Type B pancreatic cell (in vitro differentiated cells): ENCODE data around the gene PARP8. TPM values are rescaled to one million over a fixed set of nuclear protein-coding genes. Genes with fewer than 3 reads are reported as not detected.
"Not testable (repeated sequence)": the region's sequence is repeated elsewhere in the genome, so short reads cannot be mapped to it uniquely, and the experiment has no call there.

Experiments used
- DNase-seq: peaks from one replicate; pipeline ENCODE4 v3.0.0; 2021; ENCODE audit warnings: mixed read lengths; ENCODE audit not compliant: unreplicated experiment; ENCODE audit errors: extremely low spot score
- H3K27ac Mint-ChIP-seq: 2 replicates; pipeline ENCODE4 v1.8.0; 2021; ENCODE audit warnings: mild to moderate bottlenecking, mixed read lengths
- H3K27me3 Mint-ChIP-seq: 2 replicates; pipeline ENCODE4 v1.8.0; 2021; ENCODE audit warnings: mixed read lengths
- H3K36me3 Mint-ChIP-seq: 2 replicates; pipeline ENCODE4 v1.8.0; 2021; ENCODE audit warnings: mixed read lengths
- H3K4me1 Mint-ChIP-seq: one replicate; pipeline ENCODE4 v1.8.0; 2021; ENCODE audit warnings: mixed read lengths; ENCODE audit not compliant: unreplicated experiment
- H3K4me3 Mint-ChIP-seq: 2 replicates; pipeline ENCODE4 v1.8.0; 2021; ENCODE audit warnings: mild to moderate bottlenecking, mixed read lengths
- H3K9me3 Mint-ChIP-seq: 2 replicates; pipeline ENCODE4 v1.8.0; 2021; ENCODE audit warnings: mixed read lengths
- CTCF ChIP-seq: fragments of 200-600 bp; sonication (generic); conservative IDR thresholded peaks from 2 replicates; pipeline ENCODE4 v1.5.0; 2021; ENCODE audit warnings: antibody characterized with exemption, mild to moderate bottlenecking
- total RNA-seq: library from RNA; stranded (reverse); gene quantifications from 2 replicates; pipeline ENCODE4 v1.2.1, GENCODE V29; 2021; ENCODE audit warnings: low replicate concordance

The PARP8 gene
- total RNA-seq, 1 donor from 2014 or later = 19.6 TPM

DNA sequence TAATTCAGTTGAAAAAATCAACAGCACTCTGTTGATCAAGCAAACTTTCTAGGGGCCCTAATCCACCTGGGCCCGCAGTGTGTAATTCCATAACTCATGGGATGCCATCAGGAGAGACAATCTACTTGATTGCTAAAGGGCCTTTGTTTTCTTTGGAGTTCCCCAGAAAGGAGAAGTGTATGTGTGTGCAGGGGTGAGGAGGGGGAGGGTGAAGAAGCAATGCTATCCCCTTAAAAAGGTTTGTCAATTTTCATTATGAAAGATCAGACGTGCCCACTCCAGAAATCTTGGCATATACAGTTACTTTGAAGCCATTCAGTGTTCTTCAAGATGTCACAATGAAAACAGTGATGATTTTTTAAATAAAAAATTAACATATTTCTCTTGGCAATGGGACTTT, 6.2 kb downstream of the PARP8 start:
- H3K36me3 Mint-ChIP-seq = peaks cover 8% of the 10 kb centered on the region
- no peak overlapping the region for H3K27ac Mint-ChIP-seq
- DNase-seq = no peak
- no peaks in the 10 kb centered on the region for H3K27me3 Mint-ChIP-seq
- no peak for TF ChIP-seq CTCF
- H3K9me3 Mint-ChIP-seq = no peaks in the 10 kb centered on the region
- H3K4me1 Mint-ChIP-seq = peaks cover 15% of the 10 kb centered on the region
- H3K4me3 Mint-ChIP-seq = no peak overlapping the region

- not testable (repeated sequence) for H3K27ac Mint-ChIP-seq, H3K4me3 Mint-ChIP-seq
These were observed 7.0 kb downstream of the PARP8 start for GRCh38 chr5:50673444-50673843.

GRCh38 chr5:50675385-50675784, 8.9 kb downstream of the PARP8 start:
- TF ChIP-seq CTCF = no peak
- peaks cover 13% of the 10 kb centered on the region for H3K4me1 Mint-ChIP-seq

More at GRCh38 chr5:50673444-50673843, 7.0 kb downstream of the PARP8 start:
- H3K27me3 Mint-ChIP-seq, DNase-seq, H3K36me3 Mint-ChIP-seq, H3K9me3 Mint-ChIP-seq: not testable (repeated sequence)
- peaks cover 14% of the 10 kb centered on the region for H3K4me1 Mint-ChIP-seq

DNA sequence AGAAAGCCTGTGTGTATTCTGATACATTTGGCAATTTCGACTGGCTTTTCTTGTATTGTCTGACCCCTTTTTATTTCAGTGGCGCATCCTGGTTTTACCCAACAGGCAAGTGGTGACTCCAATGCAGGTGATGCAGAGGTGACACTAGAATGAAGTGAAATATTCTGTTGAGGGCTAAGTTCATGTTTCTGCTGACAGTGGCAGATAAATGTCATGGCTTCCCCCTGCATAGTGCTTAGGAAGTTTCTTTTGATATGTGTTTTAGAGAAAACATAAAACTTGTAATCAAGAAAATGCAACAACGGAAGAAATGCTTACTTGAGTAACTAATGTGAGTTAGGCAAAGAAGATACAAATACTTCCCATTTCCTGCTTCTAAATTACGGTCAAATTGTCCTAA, 13.1 kb downstream of the PARP8 start:
- not testable (repeated sequence) for H3K4me1 Mint-ChIP-seq, H3K4me3 Mint-ChIP-seq, H3K9me3 Mint-ChIP-seq, H3K27me3 Mint-ChIP-seq, H3K27ac Mint-ChIP-seq, DNase-seq, H3K36me3 Mint-ChIP-seq

More at GRCh38 chr5:50675385-50675784, 8.9 kb downstream of the PARP8 start:
- H3K4me3 Mint-ChIP-seq = no peak overlapping the region
- no peak overlapping the region for H3K27ac Mint-ChIP-seq
- H3K9me3 Mint-ChIP-seq = no peaks in the 10 kb centered on the region
- H3K36me3 Mint-ChIP-seq = peaks cover 8% of the 10 kb centered on the region
- DNase-seq = no peak
- H3K27me3 Mint-ChIP-seq = no peaks in the 10 kb centered on the region

DNA sequence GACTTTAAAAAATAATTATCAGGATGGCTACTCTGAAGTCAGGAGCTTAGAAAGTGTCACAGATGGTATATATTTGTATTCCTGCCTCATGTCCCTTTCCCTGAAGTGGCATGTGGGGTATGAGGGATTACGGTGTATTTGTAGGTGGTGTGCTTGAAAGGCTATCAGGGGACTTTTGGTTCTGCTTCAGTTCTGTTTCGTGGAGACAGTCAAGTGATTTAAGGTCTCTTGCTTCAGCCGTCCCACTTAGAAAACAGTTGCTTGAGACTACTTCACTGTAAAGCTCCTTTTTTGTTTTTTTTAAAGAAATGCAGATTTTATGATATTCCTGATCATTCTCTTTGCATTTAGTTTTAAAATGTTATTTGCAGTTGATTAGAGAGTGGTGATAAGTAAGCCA, 18.3 kb downstream of the PARP8 start:
- Mint-ChIP-seq H3K4me1 (peaks cover under 1% of the 10 kb centered on the region), H3K27me3 (no peaks in the 10 kb centered on the region), H3K4me3 (no peak overlapping the region), H3K27ac (no peak overlapping the region), H3K9me3 (peaks cover 4% of the 10 kb centered on the region), H3K36me3 (peaks cover 10% of the 10 kb centered on the region)
- no peak for DNase-seq
- TF ChIP-seq CTCF = no peak

- Mint-ChIP-seq H3K4me1 (no peaks in the 10 kb centered on the region), H3K27me3 (no peaks in the 10 kb centered on the region), H3K36me3 (peaks cover 10% of the 10 kb centered on the region), H3K9me3 (peaks cover 4% of the 10 kb centered on the region), H3K4me3 (no peak overlapping the region), H3K27ac (no peak overlapping the region)
- DNase-seq = no peak
- no peak for TF ChIP-seq CTCF
These were observed 21.1 kb downstream of the PARP8 start for GRCh38 chr5:50687548-50687947.

- DNase-seq = no peak
- no peaks in the 10 kb centered on the region for H3K27me3 Mint-ChIP-seq
- no peak overlapping the region for H3K27ac Mint-ChIP-seq
- no peaks in the 10 kb centered on the region for H3K9me3 Mint-ChIP-seq
- no peaks in the 10 kb centered on the region for H3K4me1 Mint-ChIP-seq
- H3K4me3 Mint-ChIP-seq = no peak overlapping the region
- no peak for TF ChIP-seq CTCF
- H3K36me3 Mint-ChIP-seq = peaks cover 5% of the 10 kb centered on the region
These were observed 25.1 kb downstream of the PARP8 start for GRCh38 chr5:50691399-50692016.
